ENCODE results near the gene E4F1. TPM values are rescaled to one million over a fixed set of nuclear protein-coding genes. Genes with fewer than 3 reads are reported as not detected.

Gene E4F1
- total RNA-seq, 6 donors from 2014 or later = 24.9 to 153 (median 32.9) TPM

- H3K9me3 ChIP-seq = no peaks in the 10 kb centered on the region
- 90 to 95% methylated on average over 12 to 21 of the region's 23 CpGs for WGBS, 2 donors
- H3K4me1 ChIP-seq = peaks cover 17 to 24% (median 17%) of the 10 kb centered on the region in 4 donors
- no peaks in the 10 kb centered on the region for H3K27me3 ChIP-seq
- ATAC-seq (ENCODE audit: low FRiP score in 2 of 2) (no peak), DNase-seq (peak in 1 of 2 donors; percentile 75)
- H3K4me3 ChIP-seq = no peak overlapping the region
- H3K36me3 ChIP-seq = peaks cover 0 to 34% (median 33%) of the 10 kb centered on the region in 4 donors
- TF ChIP-seq POLR2A (IDR thresholded peaks at IDR 0.05) (no peak), POLR2AphosphoS5 (IDR thresholded peaks at IDR 0.05) (no peak), CTCF (IDR thresholded peaks at IDR 0.05) (no peak), EP300 (IDR thresholded peaks at IDR 0.05) (no peak)
- H3K27ac ChIP-seq = peak overlapping the region in 2 of 4 donors; percentile 97
Measured at GRCh38 chr16:2206780-2207433, 16.5 kb upstream of the E4F1 start.

- 85 to 87% methylated on average over 5 to 9 of the region's 9 CpGs for WGBS, 2 donors
- Histone ChIP-seq H3K4me1 (peaks cover 27 to 34% (median 27%) of the 10 kb centered on the region in 4 donors), H3K27me3 (no peaks in the 10 kb centered on the region), H3K9me3 (no peaks in the 10 kb centered on the region), H3K27ac (no peak overlapping the region), H3K36me3 (peaks cover 0 to 42% (median 33%) of the 10 kb centered on the region in 4 donors), H3K4me3 (no peak overlapping the region)
- ATAC-seq (ENCODE audit: low FRiP score in 2 of 2) = no peak
- TF ChIP-seq POLR2AphosphoS5 (IDR thresholded peaks at IDR 0.05) = no peak
- no peak for TF ChIP-seq POLR2A (IDR thresholded peaks at IDR 0.05)
- no peak for TF ChIP-seq CTCF (IDR thresholded peaks at IDR 0.05)
- TF ChIP-seq EP300 (IDR thresholded peaks at IDR 0.05) = no peak
- DNase-seq = no peak
Measured at GRCh38 chr16:2207872-2208271, 15.5 kb upstream of the E4F1 start.

GRCh38 chr16:2208308-2208707 lies 15.1 kb upstream of the E4F1 start:
- no peak overlapping the region for H3K27ac ChIP-seq
- TF ChIP-seq POLR2AphosphoS5 (IDR thresholded peaks at IDR 0.05) (no peak), POLR2A (IDR thresholded peaks at IDR 0.05) (no peak), EP300 (IDR thresholded peaks at IDR 0.05) (no peak), CTCF (IDR thresholded peaks at IDR 0.05) (no peak)
- no peaks in the 10 kb centered on the region for H3K27me3 ChIP-seq
- peaks cover 31 to 38% (median 31%) of the 10 kb centered on the region in 4 donors for H3K4me1 ChIP-seq
- ATAC-seq (ENCODE audit: low FRiP score in 2 of 2) (no peak), DNase-seq (peak in 1 of 2 donors; percentile 81)
- H3K36me3 ChIP-seq = peaks cover 0 to 42% (median 33%) of the 10 kb centered on the region in 4 donors
- no peak overlapping the region for H3K4me3 ChIP-seq
- 86 to 91% methylated on average over 14 to 23 of the region's 23 CpGs for whole genome bisulfite sequencing, 2 donors
- no peaks in the 10 kb centered on the region for H3K9me3 ChIP-seq

- peaks cover 0 to 42% (median 33%) of the 10 kb centered on the region in 4 donors for H3K36me3 ChIP-seq
- whole genome bisulfite sequencing, 2 donors = 79 to 100% methylated on average over 1 to 3 of the region's 9 CpGs
- TF ChIP-seq POLR2AphosphoS5 (IDR thresholded peaks at IDR 0.05) = no peak
- TF ChIP-seq CTCF (IDR thresholded peaks at IDR 0.05) = no peak
- no peak for TF ChIP-seq POLR2A (IDR thresholded peaks at IDR 0.05)
- no peak for TF ChIP-seq EP300 (IDR thresholded peaks at IDR 0.05)
- DNase-seq (peak in 1 of 2 donors; percentile 66), ATAC-seq (ENCODE audit: low FRiP score in 2 of 2) (no peak)
- no peaks in the 10 kb centered on the region for H3K9me3 ChIP-seq
- peaks cover 36 to 43% (median 36%) of the 10 kb centered on the region in 4 donors for H3K4me1 ChIP-seq
- no peak overlapping the region for H3K4me3 ChIP-seq
- H3K27me3 ChIP-seq = no peaks in the 10 kb centered on the region
- no peak overlapping the region for H3K27ac ChIP-seq
Measured at GRCh38 chr16:2208772-2209171, 14.6 kb upstream of the E4F1 start.
